ENCODE measurements around the gene RTN1.

RTN1 gene

DNA sequence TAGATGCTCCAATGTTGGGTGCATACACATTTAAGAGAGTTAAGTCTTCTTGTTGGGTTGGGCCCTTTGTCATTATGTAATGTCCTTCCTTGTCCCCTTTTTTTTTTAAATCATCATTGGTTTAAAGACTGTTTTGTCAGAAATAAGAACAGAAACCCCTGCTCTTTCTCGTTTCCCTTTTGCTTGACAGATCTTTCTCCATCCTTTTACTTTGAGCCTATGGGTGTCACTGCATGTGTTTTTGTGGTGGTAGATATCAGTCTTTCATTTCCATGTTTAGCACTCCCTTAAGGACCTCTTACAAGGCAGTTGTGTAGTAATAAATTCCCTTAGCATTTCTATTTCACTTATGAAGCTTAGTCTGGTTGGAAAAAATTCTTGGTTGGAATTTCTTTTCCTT lies 47.4 kb downstream of the RTN1 start:
- in situ Hi-C loops (cut with HindIII; ENCODE audit: low pct_ligation_motif_present, low pct_unique_long_range_greater_than_20kb, low sequenced_read_pairs) = no loop called here
- no peak for DNase-seq

GRCh38 chr14:59819446-59820088 lies 51.0 kb downstream of the RTN1 start:
- in situ Hi-C loops (cut with HindIII; ENCODE audit: low pct_ligation_motif_present, low pct_unique_long_range_greater_than_20kb, low sequenced_read_pairs) = no loop called here

DNA sequence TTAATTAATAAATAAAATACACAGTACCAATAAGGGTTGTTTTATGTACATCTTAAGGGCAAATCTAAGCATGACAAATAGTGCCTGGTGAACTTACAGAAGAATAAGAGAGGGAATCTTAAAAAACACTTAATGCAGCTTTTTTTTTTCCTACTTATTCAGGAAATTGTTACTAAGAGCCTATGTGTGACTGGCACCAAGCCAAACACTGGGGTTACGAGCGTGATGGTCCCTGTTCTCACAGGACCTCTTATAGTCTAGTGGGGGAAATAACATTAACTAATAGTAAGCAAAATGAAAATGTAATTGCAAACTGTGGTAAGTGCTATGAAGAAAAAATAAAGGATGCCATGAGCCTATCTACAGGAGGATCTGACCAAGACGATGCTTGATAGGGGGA lies 53.6 kb downstream of the RTN1 start:
- no peak for DNase-seq
- in situ Hi-C loops (cut with HindIII; ENCODE audit: low pct_ligation_motif_present, low pct_unique_long_range_greater_than_20kb, low sequenced_read_pairs) = no loop called here

More at GRCh38 chr14:59819446-59820088, 51.0 kb downstream of the RTN1 start:
- DNase-seq = no peak

DNA sequence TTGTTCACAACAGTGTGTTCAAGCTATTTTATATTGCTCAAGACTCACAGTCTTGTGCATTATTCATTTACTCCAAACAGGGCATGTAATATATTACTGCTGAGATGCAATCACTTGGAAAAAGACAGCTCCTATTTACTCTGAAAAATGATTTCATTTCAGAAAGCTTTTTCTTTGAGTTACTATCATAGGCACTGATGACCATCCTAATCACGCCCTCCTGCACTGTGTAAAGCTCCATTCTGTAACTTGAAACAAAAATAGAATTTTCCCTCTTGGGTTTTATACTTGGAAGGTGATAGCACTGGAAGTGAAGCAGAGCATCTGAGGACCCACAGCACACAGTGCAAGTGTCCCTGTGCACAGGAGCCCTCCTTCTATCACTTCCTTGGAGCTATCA lies 55.6 kb downstream of the RTN1 start:
- in situ Hi-C loops (cut with HindIII; ENCODE audit: low pct_ligation_motif_present, low pct_unique_long_range_greater_than_20kb, low sequenced_read_pairs) = no loop called here
- no peak for DNase-seq

GRCh38 chr14:59811815-59812214 lies 58.8 kb downstream of the RTN1 start:
- no peak for DNase-seq
- in situ Hi-C loops (cut with HindIII; ENCODE audit: low pct_ligation_motif_present, low pct_unique_long_range_greater_than_20kb, low sequenced_read_pairs) = no loop called here

DNA sequence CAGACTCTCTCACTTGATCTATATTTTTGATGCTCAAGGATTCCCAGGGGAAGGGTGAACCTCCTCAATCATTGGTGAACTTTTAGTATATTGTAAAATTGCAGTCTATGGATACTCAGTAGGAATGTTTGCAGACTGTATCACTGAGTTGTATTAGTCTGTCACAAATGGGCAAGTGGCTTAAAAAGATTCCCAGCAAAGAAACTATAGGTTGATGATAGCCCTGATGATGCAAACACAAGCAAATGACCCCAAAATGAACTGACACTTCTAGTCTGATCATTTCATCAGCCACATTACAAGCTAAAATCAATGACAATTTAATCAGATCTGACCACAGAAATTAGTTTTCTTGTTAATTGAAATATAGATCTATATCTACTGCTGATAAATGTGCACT lies 59.5 kb downstream of the RTN1 start:
- in situ Hi-C loops (cut with HindIII; ENCODE audit: low pct_ligation_motif_present, low pct_unique_long_range_greater_than_20kb, low sequenced_read_pairs) = no loop called here

GRCh38 chr14:59803052-59803540 lies 67.5 kb downstream of the RTN1 start:
- no peak for DNase-seq

More for the DNA sequence above, 59.5 kb downstream of the RTN1 start:
- no peak for DNase-seq

DNA sequence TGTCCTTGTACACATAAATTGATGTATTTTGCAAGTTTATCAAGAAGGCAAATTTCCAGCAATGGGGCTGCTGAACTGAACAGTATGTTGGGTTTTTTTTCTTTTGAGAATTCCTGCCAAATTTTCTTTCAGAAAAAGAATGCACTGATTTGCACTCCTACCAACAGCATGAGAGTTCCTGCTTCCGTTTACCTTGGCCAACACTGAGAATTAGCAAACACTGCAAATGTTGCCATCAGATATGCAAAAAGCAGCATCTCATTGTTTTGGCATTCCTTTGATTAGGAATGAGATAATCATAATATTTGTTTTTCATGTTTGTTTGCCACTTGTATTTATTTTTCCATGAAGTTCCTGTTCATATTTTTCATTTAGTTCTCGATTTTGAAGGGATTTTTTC lies 82.4 kb downstream of the RTN1 start:
- no peak for DNase-seq
- in situ Hi-C loops (cut with HindIII; ENCODE audit: low pct_ligation_motif_present, low pct_unique_long_range_greater_than_20kb, low sequenced_read_pairs) = no loop called here

More at GRCh38 chr14:59803052-59803540, 67.5 kb downstream of the RTN1 start:
- in situ Hi-C loops (cut with HindIII; ENCODE audit: low pct_ligation_motif_present, low pct_unique_long_range_greater_than_20kb, low sequenced_read_pairs) = no loop called here

DNA sequence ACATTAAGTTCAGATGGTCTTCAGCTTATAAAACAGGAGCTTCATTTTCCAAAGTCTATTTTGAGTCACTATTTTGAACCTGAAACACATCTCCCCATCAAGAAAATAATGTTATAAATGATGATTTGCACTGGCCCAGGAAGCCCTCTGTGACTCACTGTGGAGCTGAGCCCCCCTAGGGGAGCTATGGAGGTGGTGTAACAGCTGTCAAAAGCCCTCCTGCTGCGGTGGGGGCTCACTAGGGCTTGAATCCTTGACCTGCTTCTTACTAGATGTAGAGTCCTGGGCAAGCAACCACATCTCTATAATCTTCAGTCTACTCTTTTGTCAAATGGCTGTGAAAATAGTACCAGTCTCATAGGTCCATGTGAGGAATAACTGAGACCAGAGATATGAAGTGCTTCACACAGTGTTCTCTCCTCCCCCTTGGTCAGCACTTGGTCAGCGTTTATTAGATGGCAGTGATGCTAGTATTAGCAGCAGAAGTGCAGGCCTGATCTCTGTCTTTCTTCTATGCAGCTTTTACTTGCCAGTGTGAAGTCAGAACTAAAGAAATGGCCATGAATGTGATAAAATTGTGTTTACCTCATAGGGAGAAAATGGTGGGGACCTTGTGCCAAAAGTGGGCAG lies 83.4 kb downstream of the RTN1 start:
- DNase-seq = no peak
- in situ Hi-C loops (cut with HindIII; ENCODE audit: low pct_ligation_motif_present, low pct_unique_long_range_greater_than_20kb, low sequenced_read_pairs) = no loop called here

DNA sequence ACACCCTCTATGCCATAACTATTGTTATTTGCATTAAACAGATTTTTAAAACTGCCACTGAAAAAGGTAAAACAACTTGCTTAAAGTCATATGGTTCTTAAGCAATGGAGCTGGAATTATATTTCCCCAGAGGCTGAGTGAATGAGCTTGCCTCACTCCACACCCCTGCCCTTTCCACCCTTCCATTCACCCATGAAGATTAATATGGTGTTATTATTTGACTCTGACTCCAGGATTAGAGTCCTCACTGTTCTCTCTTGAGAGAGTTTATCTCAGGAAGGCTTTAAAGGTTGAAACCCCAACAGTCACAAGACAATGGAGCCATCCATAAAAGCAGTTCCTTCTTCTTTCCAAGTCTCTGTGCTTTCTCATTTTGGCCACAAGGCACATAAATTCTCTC lies 84.9 kb downstream of the RTN1 start:
- DNase-seq = no peak
- in situ Hi-C loops (cut with HindIII; ENCODE audit: low pct_ligation_motif_present, low pct_unique_long_range_greater_than_20kb, low sequenced_read_pairs) = no loop called here

GRCh38 chr14:59782760-59783159 lies 87.8 kb downstream of the RTN1 start:
- no peak for DNase-seq
- in situ Hi-C loops (cut with HindIII; ENCODE audit: low pct_ligation_motif_present, low pct_unique_long_range_greater_than_20kb, low sequenced_read_pairs) = no loop called here

- in situ Hi-C loops (cut with HindIII; ENCODE audit: low pct_ligation_motif_present, low pct_unique_long_range_greater_than_20kb, low sequenced_read_pairs) = no loop called here
Observed at GRCh38 chr14:59777006-59777579, 93.5 kb downstream of the RTN1 start.

DNA sequence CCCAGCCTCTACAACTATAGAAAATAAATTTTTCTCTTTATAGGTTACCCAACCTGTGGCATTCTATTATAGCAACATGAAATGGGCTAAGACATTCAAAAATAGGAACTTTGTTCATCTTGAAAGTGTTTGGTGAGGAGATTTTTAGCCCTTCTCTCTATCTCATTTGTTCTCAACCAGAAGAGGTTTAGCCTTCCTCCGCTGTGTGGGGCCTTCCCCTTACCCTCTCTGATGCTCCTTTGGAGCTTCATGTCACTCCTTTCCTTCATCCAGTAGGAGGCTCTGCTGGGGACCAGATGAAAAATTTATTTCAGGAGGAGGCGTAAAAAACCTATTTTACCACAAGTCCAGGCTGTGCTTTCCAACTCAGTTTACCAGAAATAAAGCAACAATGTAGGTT lies 94.1 kb downstream of the RTN1 start:
- no peak for DNase-seq
- in situ Hi-C loops (cut with HindIII; ENCODE audit: low pct_ligation_motif_present, low pct_unique_long_range_greater_than_20kb, low sequenced_read_pairs) = no loop called here

More at GRCh38 chr14:59777006-59777579, 93.5 kb downstream of the RTN1 start:
- no peak for DNase-seq

DNA sequence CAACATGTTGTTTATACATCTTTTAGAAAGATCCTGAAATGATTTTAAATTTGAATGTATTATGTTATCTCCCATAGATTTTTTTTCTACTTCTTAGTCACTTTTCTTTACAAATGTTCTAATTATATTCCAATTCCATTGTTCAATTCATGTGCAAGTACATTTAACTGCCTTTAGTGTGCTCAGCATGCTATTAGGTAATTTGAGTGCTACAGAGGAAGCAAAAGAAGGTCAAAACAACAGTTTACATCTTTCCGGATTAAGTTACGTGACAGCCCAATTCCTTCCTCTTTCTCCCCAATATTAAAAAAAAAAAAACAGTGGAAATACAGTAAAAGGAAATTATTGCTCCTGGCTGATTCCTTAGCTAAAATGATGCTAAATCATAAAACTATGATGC lies 98.3 kb downstream of the RTN1 start:
- in situ Hi-C loops (cut with HindIII; ENCODE audit: low pct_ligation_motif_present, low pct_unique_long_range_greater_than_20kb, low sequenced_read_pairs) = no loop called here
- DNase-seq = no peak

DNA sequence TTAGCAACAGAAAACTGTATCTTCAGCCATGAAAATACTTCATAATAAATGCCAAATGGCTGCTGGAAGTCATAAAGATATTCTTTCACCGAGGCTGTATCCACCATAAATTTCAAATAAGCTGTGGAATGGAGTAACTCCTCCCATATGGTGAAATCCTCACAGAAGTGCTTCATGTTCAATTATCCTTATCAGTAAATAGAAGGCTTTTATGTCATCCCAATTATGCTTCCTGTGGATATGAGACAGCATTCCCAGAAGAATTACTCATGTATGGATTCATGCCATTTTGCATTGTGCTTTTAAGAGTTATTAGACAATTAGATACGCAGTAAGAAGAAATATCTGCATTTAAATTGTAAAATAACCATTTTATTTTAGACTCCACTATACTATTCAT lies 99.0 kb downstream of the RTN1 start:
- in situ Hi-C loops (cut with HindIII; ENCODE audit: low pct_ligation_motif_present, low pct_unique_long_range_greater_than_20kb, low sequenced_read_pairs) = no loop called here
- no peak for DNase-seq

- no peak for DNase-seq
- in situ Hi-C loops (cut with HindIII; ENCODE audit: low pct_ligation_motif_present, low pct_unique_long_range_greater_than_20kb, low sequenced_read_pairs) = no loop called here
Observed at GRCh38 chr14:59769586-59769985, 101.0 kb downstream of the RTN1 start.

GRCh38 chr14:59768855-59769375 lies 101.7 kb downstream of the RTN1 start:
- no peak for DNase-seq
- in situ Hi-C loops (cut with HindIII; ENCODE audit: low pct_ligation_motif_present, low pct_unique_long_range_greater_than_20kb, low sequenced_read_pairs) = no loop called here

GRCh38 chr14:59761851-59762250 lies 108.7 kb downstream of the RTN1 start:
- in situ Hi-C loops (cut with HindIII; ENCODE audit: low pct_ligation_motif_present, low pct_unique_long_range_greater_than_20kb, low sequenced_read_pairs) = no loop called here
- DNase-seq = no peak

- no peak for DNase-seq
- in situ Hi-C loops (cut with HindIII; ENCODE audit: low pct_ligation_motif_present, low pct_unique_long_range_greater_than_20kb, low sequenced_read_pairs) = no loop called here
Observed at GRCh38 chr14:59755409-59756135, 115.0 kb downstream of the RTN1 start.

Measured in ACHN (cell line).